RPMI7951 (cell line): Measurements from ENCODE around the gene ITGA11. TPM values are rescaled to one million over a fixed set of nuclear protein-coding genes. Genes with fewer than 3 reads are reported as not detected.
A peak's percentile ranks its signal among the peaks of the same experiment; 100 is the strongest.
"Not testable (repeated sequence)": the region's sequence is repeated elsewhere in the genome, so short reads cannot be mapped to it uniquely, and the experiment has no call there.

Experiments used
- DNase-seq: peaks from one replicate; pipeline ENCODE4 v3.0.0-alpha.2; 2012; ENCODE audit warnings: low read depth
- total RNA-seq: library from RNA; depleted of rRNA; stranded (reverse); fragments of >200 nt; shearing (Covaris generic); gene quantifications from 2 replicates; pipeline ENCODE4 v1.2.3, GENCODE V29; 2014

Gene ITGA11
- total RNA-seq, 1 experiment from 2014 or later, result 102 TPM

DNA sequence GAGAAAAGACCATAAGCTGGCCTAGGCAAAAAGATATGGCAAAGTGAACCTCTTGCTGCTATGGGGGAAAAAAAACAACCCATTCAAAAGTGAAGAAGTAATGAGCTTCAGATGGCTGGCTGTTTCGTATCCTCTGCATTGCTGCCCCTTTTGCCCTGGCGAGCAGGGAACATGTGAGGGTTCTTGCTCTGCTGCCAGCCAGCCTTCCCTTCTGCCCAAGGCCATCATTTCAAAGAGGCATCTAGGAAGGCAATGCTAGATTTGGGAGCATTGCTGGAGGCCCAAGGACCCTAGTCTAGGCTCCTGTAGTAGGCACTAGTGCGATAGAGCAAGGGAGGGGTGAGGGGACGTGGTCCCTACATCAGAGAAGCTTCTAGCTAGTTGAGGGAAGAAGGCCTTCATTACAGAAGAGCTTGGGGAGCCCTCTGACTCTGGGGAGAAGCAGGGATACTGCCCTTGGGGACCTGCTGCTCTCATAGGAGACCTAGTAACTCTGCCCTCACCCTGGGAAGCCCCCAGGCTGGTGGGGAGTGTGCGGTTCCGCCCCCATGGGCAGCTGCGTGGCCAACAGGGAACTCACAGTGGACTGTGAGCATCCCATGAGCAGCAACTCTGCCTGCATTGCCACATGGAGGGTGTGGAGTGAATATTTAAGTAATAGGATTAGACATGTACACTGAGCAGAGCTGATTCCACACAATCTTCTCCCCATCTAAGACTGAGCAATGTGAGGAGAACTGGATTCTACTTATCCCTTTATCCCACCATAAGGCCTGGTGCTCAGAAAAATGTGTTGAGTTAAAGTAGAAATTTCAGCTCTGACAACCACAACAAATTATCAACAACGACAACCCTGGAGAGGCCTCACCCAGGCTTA is 21.3 kb downstream of the ITGA11 start:
- no peak for DNase-seq

DNA sequence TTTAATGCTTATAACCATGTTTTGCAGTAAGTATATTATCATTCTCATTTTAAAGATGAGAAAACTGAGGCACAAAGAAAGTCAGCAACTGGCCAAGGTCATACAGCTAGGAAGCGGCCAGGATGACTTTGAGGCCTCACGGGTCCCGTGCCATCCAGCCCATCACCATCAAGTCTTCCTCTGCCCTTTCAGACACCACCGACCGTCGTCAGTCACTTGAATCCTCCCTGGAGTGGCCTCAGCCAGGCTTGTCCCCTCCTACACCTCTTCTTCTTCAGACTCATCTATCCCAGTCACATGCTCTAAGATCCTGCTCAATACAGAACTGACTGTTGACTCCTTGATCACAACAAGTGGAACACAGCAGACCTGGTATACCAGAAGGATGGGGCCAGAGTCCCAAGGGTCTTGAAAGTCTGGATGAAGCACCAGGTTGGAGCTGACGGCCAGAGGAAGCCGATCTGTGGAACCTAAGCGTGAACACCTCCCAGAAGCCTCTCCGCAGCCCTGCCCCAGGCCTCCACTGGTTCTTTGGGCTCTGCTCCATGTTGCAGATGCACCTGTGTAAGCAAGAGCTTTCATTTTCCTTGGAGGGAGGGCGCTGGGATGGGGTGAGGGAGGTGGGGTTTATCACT is 22.1 kb downstream of the ITGA11 start:
- DNase-seq, result no peak

DNA sequence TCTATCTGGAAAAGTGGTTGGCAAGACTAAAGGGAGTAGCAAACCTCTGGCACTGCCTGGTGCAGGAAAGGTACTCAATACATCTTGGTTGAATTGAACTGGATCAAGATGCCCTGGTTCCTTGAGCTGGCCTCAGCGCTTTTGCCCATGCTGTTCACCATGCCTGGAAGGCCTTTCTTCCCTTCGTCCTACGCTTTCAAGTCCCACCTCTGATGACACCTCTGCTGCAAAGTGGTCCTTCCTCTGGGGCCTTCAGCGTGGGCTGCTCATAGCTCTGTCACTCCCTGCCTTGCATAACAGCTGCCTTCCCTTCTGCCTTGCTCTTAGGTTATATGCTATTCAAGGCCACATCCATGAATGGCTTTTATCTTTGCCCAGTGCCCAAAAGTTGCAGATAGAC is 23.0 kb downstream of the ITGA11 start:
- no peak for DNase-seq

DNA sequence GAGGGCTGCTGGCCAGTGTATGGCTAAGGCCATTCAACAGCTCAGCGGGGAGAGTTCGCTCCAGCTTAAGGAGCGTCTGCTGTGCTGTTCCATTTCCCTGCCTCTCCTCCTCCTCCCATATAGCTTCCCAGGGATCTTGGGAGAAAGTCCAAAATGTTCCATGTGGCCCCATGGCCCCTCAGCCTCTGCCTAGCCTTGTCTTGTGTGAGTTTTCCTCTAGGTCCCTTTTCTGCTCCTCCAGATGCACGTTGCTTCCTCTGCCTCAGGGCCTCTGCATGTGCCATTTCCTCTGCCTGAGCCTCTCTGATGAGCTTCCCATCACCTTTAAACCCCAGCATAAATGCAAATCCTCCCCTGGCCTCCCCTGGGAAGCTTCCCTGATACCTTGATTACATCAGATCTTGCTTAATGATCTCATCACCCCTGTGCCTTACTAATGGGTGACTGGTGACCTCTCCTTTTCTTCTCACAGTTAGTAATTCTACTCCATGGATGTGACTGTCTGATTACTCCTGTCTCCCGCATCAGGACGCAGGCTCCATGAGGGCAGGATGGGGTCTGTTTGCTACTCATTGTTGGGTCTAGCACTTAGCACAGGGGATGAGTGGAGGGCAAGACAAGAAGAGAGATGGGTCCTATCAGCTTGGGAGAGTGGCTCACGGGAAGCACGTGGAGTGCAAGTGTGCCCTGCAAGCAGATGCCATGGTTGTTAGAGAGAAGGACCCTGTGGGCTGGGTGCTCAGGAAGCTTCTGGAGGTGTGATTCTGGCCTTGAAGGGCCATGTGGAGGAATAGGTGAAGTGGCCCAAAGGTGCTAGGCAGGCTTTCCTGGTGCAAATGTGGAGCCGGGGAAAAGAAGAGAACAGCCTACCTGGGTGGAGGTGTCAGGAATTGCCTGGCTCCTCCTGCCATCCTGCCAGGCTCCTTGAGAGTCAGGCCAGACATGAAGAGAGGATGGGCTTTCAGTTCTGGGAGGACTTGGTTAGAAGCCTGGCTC is 23.8 kb downstream of the ITGA11 start:
- DNase-seq, result no peak

DNA sequence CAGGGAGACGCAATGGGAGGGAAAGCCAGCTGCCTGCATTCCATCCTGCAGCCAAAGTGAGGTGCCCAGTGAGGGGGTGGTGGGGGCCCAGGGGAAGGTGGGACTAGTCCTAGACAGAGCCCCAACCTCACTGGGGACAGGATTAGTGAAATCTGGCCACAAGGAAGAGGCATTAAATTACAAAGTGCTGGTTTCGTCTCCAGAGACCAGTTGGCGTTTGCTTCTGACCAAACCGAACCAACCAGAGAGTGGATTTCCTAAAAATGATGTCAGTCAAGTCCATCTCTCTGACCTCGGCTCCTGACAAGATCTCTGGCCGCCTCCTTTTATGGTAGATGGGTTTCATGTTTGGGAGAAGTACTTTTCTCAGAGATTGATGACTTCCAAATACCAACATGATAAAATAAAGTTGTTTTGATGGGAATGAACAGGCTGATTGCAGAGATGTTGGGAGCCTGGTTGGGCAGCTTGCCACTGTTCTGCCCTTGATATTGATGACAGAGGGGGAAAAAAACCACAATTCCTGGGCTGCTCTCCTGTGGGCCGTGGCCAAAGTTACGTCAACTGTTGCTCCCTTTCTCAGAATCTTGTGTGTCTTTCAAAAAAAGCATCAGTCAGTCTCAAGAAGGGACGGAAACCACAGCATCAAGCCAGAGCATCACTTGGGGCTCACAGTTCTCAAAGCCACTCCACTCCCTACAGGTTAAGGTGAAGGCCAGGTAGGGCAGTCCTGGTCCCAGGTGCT is 24.6 kb downstream of the ITGA11 start:
- peak; percentile 45 for DNase-seq

DNA sequence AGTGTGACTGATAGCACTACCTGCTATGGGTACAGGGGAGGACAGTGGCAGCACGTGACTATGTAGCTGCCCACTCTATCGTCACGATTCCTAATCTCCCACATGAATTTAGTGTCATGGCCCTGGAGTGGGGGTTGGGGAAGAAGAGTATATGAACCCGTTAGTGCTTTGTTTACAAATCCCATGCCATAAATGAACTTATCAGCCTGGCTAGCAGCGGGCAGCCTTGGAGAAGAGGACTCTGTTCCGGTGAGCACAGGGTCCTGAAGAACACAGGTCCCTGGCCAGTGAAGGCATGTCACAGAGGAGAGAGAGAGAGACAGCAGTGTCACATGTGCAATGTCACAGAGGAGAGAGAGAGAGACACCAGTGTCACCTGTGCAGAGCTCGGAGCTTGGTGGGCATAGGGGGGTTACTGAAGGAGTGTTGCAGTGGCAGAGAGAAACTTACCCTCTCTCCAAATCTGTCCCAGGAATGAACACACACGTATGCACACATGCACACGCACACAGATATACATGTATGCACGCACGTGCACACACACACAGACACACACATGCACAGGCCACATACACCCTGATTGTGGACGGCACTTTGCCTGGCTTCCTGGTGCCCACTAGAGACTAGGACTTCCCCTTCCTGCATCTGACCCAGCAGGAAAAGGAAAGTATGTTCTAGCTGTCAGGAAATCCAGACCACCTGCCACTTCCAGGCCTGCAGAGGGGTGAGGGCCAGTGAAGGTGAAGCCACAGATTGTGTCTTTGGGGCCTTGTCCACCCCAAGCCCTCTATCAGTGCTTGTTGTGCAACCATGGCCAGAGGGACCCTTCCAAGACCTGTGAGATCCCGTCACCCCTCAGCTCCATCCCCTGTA is 26.3 kb downstream of the ITGA11 start:
- DNase-seq, result no peak

DNA sequence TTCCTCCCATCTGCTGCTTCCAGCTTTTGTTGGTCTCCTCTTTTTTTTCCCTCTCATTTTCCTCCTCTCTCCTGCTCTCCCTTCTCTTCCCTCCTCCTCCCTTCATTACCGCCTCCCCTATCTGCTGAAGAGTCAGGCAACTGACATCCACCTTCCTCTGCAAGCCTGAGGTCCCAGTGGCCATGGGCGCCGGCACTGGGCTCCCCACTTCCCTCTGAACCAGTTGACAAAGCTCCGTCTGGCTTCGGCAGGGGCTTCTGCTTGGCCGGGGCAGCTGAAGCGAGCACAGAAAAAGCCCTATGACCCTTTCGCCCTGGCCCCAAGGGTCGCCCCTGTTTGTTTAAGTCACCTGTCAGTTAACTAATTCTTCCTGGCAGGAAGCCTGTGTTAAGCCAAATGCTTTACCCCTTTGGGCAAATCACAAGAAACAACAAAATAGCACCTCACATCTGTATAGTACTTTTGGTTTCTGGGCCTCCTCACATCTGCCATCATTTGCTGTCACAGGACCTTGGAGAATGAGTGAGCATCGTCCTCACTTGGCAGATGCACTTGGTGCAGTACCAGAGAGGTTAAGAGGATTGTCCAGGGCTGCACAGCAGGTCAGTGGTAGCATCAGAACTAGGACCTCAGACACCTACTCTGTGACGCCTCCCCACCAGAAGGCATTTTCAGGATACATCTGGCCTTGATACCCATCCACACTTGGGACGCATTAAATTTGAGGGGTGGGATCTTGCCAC is 27.7 kb downstream of the ITGA11 start:
- no peak for DNase-seq

DNA sequence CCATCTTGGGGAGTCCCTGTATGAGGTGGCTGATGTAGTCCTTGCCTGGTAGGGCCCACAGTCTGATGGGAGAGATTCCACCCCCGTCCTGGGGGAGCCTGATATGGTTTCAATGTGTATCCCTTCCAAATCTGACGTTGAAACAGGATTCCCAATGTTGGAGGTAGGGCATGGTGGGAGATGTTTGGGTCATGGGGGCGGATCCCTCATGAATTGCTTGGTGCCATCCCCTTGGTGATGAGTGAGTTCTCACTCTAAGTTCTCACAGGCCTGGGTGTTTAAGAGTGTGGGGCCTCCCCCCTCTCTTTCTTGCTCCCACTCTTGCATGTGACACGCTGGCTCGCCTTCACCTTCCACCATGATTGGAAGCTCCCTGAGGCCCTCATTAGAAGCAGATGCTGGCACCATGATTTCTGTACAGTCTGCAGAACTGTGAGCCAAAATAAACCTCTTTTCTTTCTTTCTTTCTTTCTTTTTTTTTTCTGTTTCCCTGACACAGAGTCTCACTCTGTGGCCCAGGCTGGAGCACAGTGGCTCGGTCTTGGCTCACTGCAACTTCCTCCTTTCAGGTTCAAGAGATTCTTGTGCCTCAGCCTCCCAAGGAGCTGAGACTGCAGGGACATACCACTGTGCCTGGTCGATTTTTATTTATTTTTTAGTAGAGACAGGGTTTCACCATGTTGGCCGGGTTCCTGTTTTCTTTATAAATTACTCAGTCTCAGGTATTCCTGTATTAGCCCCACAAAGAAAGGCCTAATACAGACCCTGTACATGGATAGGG is 28.6 kb downstream of the ITGA11 start:
- DNase-seq, result no peak

DNA sequence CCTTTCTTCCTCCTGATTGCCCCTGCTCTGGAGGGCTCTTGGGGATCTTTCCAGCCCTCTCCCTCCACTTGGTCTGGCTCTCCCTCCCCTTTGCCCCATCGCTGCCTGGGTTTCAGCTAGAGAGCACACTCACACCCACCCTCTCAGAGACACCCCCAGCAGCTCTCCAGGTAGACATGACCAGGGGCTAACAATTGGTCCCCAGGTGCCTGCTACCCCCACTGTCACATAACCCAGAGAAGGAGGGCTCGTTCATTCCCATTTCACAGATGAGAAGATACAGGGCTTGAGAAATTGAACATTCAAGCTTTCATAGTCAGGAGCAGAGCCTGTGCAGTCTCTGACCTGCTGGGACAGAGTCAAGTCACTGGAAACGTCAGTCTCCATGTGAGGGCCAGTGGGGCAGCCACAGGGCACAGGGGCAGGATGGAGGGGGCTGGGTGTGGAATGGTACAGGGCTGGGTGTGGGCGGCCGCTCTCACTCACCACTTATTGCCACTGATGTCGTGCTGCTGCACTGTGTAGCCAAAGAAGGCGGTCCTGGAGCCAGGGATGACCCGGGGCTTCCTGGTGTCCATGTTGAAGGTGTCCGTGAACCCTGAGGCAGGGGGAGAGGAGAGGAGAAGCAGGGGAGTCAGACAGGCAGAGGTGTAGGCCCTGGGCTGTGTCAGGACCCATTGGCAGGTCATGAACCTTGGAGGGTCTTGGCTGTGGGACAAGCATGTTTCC is 29.4 kb downstream of the ITGA11 start:
- no peak for DNase-seq

DNA sequence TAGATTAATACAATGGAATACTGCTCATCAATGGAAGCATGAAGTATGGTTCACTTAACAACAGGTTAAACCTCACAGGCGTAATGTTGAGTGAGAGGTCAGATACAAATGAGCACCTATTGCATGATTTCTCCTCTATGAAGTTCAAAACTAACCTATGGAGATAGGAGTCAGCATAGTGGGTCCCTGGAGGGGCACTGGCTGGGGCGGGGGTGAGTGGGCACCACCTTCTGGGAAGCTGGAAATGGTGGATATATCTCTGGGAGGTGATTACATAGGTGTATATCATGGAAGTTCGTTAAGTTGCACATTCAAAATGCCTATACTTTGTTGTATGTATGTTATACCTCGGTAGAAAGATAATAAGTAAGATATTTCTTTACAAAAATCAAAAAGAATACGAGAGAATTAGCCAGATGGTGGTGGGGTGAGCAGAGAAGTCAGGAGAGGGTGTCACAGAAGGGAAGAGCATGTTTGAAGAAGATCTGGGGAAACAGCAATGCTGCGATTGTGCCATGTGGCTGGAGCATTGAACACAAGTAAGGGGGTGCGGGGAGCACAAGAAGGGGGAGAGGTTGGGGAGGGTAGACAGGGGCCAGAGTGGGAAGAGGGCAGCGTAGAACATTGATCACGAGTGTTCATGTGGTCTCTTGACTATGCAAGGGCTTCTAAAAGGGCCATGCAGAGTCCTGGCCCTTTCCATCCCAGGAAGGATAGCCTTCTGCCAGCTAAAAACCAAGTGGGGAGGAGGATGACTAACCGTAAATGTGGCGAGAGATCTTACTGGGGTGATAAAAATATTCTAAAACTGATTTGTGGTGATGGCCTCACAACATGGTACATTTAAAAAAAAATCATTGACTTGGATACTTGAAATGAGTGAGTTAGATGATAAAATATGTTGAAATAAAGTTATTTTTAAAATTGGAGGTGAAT is 30.2 kb downstream of the ITGA11 start:
- peak; percentile 60 for DNase-seq

DNA sequence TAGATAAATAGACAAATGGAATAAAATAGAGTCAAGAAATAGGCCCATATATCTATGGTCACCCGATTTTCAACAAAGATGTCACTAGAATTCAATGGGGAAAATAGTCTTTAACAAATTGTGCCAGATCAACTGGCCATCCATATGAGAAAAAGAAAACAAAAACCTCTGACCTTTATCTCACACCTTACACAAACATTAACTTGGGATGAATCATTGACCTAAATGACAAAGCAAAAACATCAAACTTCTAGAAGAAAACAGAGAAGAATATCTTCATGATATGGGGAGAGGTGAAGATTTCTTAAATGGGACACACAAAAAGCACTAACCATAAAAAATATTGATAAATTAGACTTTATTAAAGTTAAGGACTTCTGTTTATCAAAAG is 31.9 kb downstream of the ITGA11 start:
- DNase-seq, result peak; percentile 59

DNA sequence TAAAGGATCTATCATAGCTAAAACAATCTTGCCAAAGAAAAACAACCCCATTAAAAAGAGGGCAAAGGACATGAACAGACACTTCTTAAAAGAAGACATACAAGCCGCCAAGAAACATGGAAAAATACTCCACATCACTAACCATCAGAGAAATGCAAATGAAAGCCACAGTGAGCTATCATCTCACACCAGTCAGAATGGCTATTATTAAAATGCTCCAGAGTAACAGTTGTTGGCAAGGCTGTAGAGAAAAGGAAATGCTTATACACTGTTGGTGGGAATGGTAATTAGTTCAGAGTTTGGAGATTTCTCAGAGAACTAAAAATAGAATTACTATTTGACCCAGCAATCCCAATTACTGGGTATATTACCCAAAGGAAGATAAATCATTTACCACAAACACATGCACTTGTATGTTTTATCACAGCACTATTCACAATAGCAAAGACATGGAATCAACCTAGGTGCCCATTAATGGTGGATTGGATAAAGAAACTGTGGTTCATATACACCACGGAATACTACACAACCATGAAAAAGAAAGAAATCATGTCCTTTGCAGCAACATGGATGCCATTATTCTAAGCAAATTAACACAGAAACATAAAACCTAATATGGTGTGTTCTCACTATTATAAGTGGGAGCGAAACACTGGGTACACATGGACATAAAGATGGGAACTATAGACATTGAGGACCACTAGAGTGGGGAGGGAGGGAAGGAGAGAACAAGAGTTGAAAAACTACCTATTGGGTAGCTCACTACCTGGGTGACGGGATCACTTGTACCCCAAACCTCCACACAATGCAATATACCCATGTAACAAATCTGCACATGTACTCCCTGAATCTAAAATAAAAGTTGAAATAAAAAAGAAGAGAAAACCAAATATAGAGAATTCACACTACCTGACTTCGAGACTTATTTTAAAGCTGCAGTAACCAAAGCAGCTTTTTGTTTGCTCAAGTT is 32.6 kb downstream of the ITGA11 start:
- peak; percentile 58 for DNase-seq

DNA sequence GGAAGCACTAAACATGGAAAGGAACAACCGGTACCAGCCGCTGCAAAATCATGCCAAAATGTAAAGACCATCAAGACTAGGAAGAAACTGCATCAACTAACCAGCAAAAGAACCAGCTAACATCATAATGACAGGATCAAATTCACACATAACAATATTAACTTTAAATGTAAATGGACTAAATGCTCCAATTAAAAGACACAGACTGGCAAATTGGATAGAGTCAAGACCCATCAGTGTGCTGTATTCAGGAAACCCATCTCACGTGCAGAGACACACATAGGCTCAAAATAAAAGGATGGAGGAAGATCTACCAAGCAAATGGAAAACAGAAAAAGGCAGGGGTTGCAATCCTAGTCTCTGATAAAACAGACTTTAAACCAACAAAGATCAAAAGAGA is 34.0 kb downstream of the ITGA11 start:
- not testable (repeated sequence) for DNase-seq

DNA sequence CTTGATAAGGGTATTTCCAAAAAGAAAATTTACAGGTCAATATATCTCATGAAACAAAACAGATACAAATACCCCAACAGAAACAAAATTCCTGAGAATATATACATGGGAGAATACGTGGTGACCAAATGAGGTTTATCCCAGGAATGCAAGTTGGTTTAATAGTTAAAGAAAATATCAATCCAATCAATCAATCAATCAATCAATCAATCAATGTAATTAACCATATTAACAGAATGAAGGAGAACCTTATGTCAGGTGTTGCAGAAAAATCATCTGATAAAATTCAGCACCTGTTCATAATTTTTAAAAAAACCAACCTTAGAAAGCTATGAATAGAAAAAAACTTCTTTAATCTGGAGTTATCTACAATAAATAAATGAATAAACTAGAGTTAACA is 35.9 kb downstream of the ITGA11 start:
- no peak for DNase-seq

DNA sequence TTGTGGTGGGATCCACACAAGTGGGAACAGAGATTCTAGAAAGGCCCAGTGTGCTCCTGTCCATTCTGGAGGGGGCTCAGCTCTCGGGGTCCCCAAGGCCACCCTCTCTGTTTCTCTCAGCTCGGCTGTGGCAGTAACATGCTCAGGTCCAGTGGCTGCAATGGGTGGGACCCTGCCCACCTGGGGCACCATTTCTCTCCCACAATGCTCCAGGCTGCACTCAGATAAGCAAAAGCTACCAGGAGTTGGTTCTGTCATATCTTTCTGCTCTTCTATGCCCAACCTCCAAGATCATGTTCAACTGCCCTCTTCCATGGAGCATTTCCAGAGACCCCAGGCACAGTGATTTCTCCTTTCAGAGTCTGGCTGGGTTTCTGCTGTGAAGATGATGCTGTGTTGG is 40.8 kb downstream of the ITGA11 start:
- DNase-seq, result no peak
